Embryonic facial prominence (tissue), 1 donor: ENCODE data around the gene CTSH.

ENCODE experiments used
- DNase-seq: peaks from one replicate; pipeline ENCODE4 v3.0.0-alpha.2; 2016; ENCODE audit errors: extremely low spot score

Gene CTSH, protein sequence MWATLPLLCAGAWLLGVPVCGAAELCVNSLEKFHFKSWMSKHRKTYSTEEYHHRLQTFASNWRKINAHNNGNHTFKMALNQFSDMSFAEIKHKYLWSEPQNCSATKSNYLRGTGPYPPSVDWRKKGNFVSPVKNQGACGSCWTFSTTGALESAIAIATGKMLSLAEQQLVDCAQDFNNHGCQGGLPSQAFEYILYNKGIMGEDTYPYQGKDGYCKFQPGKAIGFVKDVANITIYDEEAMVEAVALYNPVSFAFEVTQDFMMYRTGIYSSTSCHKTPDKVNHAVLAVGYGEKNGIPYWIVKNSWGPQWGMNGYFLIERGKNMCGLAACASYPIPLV

DNA sequence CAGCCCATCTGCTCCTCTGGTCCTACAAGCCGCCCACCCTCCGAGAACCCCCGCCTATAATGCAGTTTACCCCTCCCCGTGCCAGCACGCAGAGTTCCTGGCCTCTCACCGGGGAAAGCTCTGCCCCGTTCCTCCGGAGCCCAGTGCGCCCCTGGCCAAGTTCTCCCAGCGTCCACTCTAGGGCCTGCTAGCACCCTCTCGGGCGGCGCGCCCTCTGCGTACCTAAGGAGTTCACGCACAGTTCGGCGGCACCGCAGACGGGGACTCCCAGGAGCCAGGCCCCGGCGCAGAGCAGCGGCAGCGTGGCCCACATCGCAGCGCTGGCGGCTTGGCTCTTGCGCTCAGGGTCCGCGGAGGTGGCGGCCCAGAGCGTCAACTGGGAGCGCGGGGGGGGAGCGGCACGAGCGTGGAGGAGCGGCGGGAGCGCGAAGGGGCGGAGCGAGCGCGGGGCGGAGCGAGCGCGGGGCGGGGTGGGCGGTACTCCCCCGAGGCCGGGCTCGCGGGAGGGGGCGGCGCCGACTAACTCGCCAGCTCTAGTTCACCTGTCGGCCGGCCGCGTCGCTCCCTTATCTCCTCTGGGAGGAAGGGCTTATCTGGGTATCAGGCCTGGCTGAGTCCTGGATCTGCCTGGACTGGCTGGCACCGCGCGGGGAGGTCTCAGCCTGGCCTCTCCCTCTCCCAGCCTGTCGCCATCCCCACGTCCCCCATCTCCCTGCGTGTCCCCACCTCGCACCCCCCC, at the start of gene CTSH:
CTSH (minus strand) TSS at position 378 of the 739 bp plus-strand sequence; CDS start at position 313, 65 bp downstream.
- DNase-seq, result no peak

DNA sequence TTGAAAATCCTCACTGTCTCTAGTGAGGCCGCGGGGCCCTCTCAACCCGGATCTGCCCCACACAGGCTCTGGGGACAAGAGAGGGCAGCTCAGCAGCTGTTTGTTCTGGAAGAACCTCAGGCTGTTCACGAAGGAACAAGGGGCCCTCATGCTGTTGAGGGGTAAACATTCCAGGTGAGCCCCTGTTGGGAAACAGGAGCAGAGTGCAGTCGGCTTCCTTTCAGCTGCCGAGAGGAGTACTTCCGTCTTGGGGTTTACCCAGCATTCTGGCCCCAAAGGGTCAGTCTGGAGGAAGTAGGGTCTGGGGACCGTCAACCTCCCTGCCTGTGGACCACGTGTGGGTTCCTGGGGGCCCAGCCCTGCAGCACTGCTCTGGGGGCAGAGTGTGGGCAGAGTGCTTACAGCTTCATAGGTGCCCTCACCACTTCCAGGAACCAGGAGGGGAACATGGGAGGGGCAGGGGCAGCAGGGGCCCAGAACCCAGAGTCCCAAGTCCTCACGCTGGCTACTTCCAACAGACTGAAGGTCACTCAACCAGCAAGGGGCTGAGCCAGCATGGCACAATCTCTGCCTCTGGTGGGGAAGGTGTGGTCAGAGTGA, 49.2 kb upstream of the CTSH start:
- no peak for DNase-seq

DNA sequence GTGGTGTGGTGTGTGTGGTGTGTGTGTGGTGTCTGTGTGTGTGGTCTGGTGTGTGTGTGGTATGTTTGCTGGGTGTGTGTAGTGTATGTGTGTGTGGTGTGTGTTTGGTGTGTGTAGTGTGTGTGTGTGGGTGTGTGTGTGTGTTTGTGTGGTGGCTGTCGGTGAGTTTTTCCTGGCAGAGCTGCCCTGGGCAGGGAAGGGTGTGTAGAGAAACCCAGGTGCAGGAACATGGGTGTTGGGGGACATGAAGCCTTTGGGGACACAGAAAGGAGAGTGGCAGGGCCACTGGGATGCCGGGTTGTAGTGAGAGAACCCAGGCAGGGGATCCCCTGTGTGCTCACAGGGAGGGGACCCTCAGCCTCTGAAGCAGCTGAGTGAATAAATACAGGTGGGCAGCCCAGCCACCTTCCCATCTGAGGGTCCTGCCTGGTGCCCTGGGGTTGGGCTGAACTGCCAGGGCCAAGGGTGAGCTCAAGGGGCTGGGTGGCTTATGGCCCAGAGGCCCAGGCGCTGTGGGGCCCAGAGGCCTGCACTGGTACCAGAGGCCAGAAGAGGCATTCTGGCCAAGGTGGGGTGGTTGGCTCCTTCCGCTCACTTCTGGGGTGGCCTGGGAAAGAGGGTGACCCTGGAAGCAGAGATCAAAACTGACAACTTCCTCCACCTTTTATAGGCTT, 48.5 kb upstream of the CTSH start:
- DNase-seq, result no peak

DNA sequence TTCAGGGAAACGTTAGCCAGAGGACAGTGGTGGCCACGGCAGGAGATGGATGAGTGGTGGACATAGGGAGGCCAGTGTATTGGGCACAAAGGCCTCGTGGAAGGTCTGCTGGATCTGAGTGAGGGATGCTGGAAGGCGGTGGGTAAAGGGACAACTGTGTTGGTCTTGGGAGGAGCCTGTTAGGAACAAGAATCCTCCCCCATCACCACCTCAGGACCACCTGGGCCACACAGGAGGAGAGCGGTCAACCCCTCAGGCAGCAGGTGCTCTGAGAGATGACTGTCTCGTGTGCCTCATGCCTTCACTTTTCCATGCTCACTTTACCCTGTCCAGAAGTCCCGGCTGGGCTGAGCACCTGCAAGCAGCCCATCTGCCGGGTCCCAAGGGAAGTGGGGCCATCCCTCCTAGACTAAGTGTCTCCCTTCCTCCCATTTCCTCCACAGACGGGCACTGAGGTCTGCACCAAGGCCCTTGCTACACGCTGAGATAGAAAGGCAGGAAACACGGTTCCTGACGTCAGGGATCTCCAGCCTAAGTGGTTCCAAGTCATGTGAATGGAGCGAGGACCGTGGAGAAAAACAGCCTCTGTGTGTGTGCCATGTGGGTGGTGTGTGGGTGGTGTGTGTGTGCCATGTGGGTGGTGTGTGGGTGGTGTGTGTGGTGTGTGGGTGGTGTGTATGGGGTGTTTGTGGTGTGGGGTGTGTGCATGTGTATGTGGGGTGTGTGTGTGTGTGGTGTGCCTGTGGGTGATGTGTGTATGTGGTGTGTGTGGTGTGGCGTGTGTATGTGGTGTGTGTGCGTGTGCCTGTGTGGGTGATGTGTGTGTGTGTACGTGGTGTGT, 47.8 kb upstream of the CTSH start:
- no peak for DNase-seq

DNA sequence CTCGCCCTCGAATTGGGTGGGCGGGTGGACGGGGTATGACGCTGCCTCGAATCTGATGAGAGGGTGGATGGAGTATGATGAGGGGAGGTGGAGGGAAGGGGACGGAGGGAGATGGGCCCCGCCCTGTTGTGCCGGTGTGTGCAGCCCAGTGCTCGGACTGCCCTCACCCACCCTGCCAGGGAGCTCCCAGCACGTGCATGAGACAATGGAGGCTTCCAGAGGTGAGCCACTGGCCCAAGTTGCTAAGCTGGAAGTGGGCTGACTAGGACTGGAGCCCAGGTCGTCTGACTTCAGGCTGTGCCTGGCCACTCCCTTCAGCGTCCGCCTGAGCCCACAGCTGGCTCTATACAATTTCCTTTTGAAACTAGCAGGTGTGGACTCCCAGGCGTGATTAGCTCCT, 47.0 kb upstream of the CTSH start:
- DNase-seq, result no peak

DNA sequence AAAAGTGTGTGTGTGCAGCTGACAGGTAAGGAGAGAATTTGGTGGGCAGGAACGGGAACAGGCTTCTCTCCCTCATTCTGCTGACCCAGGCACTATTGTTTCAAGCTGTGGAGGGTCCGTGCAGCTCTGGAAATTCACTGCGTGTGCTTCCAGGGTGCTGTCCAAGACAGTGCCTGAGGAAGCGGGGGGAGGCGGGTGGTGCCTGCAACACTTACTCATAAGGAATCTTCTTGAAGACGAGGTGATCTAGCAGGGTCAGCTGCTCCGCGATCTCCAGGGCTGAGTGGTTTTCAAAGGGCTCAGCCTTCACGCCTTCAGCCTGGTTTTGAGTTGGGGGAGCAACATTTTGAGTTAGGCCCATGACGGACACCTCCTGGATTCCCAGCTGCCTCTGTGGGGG, 46.6 kb upstream of the CTSH start:
- DNase-seq, result no peak

DNA sequence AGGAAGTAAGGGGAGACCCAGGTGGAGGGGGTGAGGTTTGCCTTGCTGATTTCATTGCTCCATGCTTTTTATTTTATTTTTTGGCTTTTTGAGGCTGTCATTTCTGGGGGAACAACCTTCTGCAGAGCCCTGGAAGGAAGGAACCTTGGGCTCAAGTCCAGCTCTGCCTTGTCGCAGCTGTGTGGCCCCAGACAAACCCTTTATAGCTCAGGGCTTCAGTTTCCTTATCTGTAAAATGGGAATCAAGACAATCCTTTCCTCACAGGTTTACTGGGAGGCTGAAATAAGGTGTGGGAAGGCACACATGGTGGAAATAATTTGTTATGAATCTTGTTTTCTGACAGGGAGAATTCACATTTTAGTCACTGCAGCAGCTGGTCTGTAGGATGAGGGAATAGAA, 45.4 kb upstream of the CTSH start:
- DNase-seq, result no peak

DNA sequence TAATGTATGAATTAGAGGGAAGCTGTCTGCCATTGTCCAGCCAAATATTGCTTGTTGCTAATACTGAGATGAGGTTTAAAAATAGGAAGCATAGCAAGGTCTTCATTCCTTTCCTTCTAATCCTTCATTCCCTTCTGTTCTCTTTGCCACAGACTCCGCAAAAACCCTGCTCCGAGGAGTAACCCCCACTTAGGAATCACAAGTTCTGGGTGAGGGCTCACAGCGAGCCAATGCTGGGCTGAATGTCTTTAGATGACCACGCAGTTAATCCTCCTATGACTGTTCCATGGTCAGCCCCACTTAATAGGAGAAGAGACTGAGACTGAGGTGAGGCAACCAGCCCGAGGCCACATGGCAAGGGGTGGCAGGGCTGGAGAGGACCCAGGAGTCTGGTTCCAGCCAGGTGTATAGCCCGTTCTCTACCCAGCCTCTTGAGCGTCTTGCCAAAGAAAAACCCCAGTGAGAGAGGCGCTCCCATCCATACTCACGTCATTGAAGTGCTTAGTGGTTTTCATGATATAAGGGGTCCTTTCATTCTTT, 44.9 kb upstream of the CTSH start:
- no peak for DNase-seq

DNA sequence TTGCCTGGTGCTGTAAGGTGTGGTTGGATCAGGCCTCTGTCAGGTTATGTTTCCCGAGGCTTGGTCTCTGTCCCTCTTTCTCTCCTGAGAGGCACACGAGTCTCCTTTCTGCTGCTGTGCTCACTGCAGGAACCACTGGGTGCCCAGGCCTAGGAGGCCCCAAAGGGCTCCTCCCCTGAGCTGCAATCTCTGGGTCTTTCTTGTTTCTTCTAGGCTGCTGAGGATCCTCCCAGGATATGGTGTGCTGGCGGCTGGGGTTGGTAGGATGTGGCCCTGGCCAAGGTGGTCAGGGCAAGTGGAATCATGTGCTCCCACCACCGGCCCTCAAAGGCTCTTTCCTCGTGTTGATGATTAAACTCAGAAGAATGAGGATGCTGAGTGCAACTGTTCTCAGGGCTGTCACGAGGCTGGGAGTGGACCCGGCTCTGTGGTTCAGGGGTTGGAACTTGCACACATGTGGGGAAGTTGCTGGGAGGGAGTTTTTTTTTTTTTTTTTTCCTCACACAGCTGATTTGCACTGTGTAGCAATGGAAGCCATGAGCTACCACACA, 43.6 kb upstream of the CTSH start:
- DNase-seq, result no peak

DNA sequence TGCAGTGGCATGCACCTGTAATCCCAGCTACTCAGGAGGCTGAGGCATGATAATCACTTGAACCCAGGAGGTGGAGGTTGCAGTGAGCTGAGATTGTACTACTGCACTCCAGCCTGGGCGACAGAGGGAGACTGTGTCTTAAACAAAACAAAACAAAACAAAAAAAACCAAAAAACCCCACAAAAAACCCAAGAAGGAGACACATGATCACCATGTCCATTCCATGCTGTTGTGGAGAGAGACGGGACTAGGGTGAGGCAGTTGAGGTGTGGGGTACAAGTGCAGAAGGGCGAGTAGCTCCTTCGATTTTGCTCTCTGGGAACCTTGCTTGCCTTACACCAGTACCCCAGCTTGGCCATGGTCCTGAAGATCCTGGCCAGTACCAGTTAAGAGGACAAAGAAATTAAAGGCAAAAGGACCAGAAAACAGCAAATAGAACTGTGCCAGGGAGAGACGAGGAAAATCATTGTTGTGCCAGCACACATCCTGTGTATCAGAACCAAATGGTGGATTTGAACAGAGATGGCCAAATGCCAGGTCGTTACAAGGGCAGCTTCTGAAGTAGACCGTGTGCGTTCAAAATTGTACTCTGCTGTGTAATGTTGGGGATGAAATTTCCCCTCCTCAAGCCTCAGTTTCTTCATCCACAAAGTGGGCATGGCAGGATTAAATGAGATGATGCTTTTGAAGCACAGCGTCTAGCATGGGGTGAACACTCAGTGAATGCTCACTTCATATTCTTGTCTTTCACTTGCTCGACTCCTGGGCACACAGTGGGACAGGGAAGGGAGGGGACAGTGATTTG, 42.9 kb upstream of the CTSH start:
- no peak for DNase-seq

DNA sequence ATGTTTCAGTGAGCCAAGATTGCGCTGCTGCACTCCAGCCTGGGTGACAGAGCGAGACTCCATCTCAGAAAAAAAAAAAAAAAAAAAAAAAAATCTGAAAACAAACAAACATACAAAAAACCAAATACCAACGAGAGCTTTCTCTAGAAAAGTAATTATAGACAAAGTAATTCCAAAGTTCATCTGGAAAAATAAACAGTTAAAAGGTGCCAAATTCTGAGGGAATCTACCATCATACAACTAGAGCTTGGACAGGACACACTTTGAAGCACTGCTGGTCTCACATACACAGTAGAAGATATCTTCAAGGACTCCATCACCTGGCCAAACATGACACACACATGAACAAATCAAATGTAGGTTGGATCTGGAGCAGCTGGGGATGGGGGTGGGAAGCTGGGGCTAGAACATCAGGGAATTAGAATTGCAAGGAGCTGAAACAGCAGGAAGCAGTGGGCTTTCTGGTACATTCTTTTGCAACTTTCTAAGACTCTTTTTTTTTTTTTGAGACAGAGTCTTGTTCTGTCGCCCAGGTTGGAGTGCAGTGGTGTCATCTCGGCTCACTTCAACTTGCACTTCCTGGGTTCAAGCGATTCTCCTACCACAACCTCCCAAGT, 41.1 kb upstream of the CTSH start:
- no peak for DNase-seq

DNA sequence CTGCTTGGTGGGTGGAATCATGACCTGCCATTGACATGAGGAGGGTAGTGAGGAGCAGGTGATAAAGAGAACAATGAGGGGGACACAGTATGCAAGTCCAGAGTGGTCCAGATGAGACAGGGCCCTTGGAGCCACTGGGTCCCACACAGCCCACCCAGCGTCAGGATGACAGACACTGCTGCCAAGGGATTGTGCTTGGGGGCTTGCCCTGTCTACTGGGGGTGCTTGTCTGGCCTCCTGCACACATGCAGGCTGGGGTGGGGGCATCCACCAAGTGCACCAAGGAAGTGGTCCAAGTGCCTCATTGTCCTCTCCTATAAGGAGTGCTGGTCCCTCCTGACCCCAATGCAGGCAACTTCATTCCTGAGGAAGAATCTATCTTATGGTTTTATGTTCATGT, 39.2 kb upstream of the CTSH start:
- no peak for DNase-seq

DNA sequence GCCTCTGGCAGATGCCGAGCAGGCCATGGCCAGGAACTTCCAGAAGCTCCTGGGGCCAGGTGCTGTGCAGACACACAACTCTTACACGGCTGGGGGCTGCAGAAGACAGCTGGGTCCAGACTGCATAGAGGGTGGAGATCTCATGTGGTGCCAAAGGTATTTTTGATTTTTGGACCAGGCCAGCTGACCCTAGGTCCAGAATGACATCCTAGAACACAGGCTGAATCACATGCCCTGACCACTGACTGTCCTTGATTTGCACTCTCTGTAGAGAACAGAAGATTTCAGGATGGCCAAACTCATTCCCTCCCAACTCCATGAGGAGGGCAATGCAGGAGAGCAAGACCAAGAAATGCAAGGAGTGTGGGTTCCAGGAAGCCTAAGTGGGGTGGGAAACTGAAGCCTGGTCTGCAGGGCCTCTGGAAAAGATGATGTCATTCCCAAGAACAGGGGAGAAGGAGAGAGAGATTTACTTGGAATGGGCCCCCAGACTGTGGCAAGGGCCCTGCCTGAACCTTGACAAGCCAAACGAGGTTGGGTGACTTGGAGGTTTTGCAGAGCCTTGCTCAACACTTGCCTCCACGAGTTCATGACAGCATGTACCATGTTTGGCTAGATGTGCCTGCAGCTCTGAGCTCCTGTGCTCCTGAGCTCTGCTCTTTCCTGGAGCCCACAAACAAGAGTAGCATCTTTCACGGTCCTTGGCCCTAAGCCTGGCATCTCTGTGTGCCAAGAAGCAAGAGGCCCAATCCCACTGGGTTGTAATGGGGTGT, 38.5 kb upstream of the CTSH start:
- no peak for DNase-seq

DNA sequence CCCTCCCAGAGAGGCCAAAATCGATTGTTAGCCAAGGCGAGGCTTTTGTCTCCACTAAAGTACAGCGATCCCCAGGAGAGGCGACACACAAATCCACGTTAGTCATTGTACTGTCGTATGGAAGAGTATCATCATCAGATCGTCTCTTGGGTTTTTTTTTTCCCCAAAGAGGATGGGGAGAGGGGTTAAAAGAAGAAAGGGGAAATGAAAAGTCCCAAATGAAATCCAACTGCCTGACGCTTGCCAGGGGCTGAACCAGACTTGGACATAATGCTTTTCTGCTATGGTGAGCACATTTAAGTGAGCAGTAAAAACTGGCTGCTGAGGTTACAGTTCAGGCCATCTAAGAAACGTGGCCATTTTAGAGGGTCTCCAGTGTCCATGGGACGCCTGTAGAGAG, 37.9 kb upstream of the CTSH start:
- DNase-seq, result no peak

DNA sequence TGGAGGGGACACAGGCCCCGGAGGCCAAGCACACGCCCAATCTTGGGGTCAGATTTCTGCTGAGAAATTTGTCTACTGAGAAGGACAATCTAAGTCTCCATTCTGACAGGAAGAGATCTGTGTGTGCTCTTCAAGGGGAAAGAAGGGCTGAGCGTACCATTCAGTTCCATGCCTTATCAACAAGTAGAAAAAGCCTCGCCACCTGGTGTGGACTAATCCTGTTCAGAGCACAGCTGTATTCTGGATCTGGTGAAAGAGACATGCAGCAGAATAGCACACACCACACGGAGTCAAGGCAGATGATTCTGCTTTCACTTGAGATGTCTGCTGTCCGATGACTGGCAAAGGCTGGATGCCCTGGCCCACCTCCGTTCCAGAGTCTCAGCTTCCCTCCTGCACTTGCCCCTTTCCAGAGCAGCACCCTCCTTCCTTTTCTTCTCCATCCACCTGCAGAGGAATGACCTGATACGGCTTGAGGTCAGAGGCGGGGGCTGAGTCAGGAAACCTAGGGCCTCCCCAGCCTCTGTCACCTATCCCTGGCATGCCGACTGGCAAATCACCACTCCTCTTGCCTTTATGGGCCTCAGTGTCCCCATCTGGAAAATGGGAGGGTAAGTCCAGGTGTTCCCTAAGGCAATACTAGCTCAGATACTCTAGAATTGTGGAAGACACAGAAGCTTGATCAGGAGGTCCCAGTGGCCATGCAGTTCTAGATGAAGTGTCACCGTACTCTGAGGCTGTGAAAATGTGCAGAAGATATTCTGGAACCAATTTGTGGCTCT, 36.9 kb upstream of the CTSH start:
- DNase-seq, result no peak

DNA sequence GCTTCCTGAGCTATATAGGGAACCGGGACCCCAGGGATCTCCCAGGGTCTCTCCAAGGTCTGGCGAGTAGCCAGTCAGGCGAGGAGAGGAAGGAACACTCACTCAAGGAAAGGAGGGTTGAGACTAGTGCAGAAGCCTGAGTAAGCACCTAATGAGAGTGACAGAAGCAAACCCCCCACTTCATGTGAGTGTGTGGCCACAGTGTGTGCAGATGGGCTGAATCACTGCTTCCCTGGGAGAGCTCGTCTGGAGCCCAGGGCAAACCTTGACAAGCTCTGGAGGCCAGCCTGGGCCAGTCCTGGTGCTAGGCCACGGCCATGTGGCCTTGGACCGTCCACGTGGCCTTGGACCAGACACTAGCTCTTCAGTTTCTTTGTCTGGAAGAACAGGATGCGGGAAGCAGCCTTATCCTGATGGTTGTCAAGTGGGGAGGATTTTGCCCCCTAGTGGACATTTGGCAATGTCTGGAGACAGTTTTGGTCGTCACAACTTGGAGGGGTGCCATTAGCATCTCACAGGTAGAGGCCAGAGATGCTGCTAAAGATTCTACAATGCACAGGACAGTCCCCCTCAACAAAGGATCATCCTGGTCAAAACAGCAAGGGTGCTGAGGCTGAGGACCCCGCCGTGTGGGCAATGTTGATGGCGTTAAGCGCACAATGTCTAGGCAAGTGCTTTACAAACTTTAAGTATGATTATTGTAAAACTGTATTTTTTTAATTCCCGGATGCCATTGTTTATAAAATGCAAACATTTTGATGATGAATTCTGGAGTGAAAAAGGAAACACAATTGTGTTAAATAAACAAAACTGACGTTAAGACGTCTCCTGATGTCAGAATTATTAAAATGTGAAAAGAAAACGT, 34.8 kb upstream of the CTSH start:
- DNase-seq, result no peak

DNA sequence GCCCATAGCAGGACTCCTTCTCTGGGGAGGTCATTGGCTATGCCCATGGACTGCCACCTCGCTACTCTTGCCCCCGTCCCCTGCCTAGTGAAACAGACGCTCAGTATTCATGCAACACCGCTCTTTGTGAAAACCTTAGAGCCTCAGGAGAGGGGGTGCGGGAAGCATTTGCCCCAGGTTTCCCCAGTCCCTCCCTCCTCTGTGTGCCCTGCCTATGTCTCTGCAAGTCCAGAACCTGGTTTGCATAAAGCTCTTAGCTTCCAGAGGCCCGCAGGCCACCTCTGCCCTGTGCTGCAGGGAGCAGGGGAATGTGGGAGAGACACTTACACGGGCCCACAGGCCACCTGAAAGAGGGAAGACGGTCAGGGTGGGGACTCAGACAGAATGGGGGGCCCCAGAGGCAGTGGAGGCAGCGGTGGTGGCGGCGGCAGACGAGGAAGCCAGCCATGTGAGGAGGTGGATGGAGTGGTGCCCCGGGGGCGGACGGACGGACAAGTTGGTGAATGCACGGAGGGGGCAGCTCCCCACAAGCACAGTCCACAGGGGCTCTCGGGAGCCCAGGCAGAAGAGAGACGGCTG, 33.8 kb upstream of the CTSH start:
- DNase-seq, result no peak
